Tongue (tissue), 2 donors: Measurements from ENCODE around the gene RARRES1. TPM values are rescaled to one million over a fixed set of nuclear protein-coding genes. Genes with fewer than 3 reads are reported as not detected.

Experiments
- small RNA-seq: library from RNA; depleted of rRNA; stranded (forward); fragments of <200 nt; gene quantifications from one replicate; pipeline ENCODE3, GENCODE V24; 2014; ENCODE audit warnings: low replicate concordance
- total RNA-seq: library from RNA; depleted of rRNA; stranded (reverse); fragments of >200 nt; gene quantifications from one replicate; pipeline ENCODE4 v1.2.3, GENCODE V29; 2014

RARRES1 gene
- total RNA-seq, 1 donor from 2014 or later: 5.3 TPM

Small RNA genes lying within 50 kb of the gene (small RNA-seq; reads per million reads assigned to genes)
- not detected for gene AC080013.6

Other genes starting within 250 kb of the RARRES1 start
- gene MLF1, start 161.3 kb downstream of the RARRES1 start, total RNA-seq: 86.8 TPM
- 95.5 TPM for gene GFM1, start 87.9 kb downstream of the RARRES1 start, total RNA-seq
- 17.6 TPM for gene LXN, start 59.8 kb downstream of the RARRES1 start, total RNA-seq
- gene MFSD1, start 69.6 kb upstream of the RARRES1 start, total RNA-seq: 63.0 TPM